HG02870 (cell line): ENCODE measurements around the gene PNCK.

ENCODE experiments used
- ATAC-seq: cut with Tn5 transposase; IDR thresholded peaks from one replicate; pipeline ENCODE4 v1.9.1; 2021; ENCODE audit warnings: mild to moderate bottlenecking, moderate library complexity; ENCODE audit not compliant: unreplicated experiment

Gene PNCK

GRCh38 chrX:153642051-153642654 lies 31.5 kb downstream of the PNCK start:
- ATAC-seq: no peak

GRCh38 chrX:153641627-153642026 lies 32.0 kb downstream of the PNCK start:
- ATAC-seq: no peak

- no peak for ATAC-seq
Observed at GRCh38 chrX:153640736-153641575, 32.7 kb downstream of the PNCK start.

GRCh38 chrX:153640045-153640686 lies 33.4 kb downstream of the PNCK start:
- no peak for ATAC-seq

GRCh38 chrX:153639177-153640044 lies 34.2 kb downstream of the PNCK start:
- no peak for ATAC-seq

GRCh38 chrX:153638436-153639176 lies 35.0 kb downstream of the PNCK start:
- no peak for ATAC-seq

GRCh38 chrX:153638041-153638371 lies 35.6 kb downstream of the PNCK start:
- ATAC-seq: no peak

GRCh38 chrX:153637121-153638040 lies 36.2 kb downstream of the PNCK start:
- no peak for ATAC-seq

DNA sequence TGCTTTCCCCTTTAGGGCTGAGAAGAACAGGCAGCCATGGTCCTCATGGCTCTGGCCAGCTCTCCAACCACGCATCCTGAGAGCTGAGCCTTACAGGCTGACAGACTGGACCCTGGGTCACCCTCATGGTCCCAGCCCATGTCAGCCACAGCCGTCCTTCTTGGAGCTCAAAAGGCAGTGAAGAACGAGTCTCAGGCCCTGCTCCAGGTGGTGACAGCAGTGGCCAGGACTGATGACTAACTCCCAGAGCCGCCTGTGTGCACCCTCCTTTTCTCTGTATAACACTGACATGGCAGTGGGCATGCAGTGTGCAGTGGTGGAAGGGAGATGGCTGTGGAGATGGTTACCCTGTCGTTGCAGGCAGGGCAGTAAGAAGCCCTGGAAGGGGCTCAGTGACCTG lies 36.9 kb downstream of the PNCK start:
- ATAC-seq: no peak

GRCh38 chrX:153635788-153636668 lies 37.6 kb downstream of the PNCK start:
- no peak for ATAC-seq

- ATAC-seq: no peak
Observed at GRCh38 chrX:153635388-153635787, 38.2 kb downstream of the PNCK start.

DNA sequence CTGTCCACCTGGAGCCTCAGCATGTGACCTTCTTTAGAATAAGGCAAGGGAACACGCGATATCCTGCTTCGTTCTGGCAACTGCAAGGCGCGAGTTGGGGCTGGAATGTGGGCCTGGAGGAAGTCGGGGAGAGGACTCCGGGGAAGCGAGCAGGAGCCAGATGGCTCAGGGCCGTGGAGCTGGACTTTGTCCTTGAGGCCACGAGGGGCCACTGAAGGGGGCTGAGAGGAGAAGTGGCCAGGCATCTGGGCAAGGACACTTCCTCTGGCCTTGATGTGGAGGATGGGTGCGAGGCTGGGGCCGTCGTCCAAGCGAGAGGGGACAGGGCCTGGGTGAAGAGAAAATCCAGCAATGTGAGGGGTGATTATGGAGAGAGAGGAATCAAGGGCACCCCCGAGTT lies 38.8 kb downstream of the PNCK start:
- ATAC-seq: no peak

DNA sequence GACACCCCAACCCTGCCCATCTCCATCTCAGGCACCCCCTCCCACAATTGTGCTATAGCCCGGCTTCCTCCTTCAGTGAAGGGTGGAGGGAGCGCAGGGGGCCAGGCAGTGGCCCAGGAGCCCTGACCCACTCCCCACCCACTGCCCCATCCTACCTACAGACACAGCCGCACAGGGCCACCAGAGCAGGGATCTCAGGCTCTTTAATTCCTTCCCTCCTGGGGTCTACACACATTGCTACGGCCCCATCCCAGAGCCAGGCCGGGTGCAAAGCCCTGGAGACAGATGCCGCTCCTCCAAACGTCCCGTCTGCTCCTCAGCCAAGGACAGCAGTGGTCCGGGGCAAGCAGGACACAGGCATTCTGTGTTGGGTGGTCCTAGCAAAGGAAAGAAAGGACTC lies 39.4 kb downstream of the PNCK start:
- ATAC-seq: no peak

- ATAC-seq: no peak
Observed at GRCh38 chrX:153633607-153634180, 39.9 kb downstream of the PNCK start.

- no peak for ATAC-seq
Observed at GRCh38 chrX:153633048-153633447, 40.6 kb downstream of the PNCK start.

DNA sequence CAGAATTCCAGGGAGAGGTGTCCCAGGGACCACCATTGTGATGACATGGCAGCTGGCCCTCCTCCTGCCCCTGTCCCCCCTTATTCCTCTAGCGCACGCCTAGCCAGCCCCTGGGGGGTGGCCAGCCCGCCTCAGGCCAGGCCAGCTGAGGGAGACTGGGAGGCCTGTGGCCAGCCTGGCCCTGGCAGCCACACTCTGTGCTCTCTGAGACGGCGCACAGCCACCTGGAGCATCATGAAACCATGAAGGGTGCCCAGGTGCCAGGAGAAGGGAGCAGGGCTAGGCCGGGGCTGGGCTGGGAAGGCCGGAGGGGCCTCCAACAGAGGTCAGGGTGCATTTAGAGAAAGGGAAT lies 41.0 kb downstream of the PNCK start:
- no peak for ATAC-seq

- ATAC-seq: no peak
Observed at GRCh38 chrX:153631907-153632594, 41.6 kb downstream of the PNCK start.

DNA sequence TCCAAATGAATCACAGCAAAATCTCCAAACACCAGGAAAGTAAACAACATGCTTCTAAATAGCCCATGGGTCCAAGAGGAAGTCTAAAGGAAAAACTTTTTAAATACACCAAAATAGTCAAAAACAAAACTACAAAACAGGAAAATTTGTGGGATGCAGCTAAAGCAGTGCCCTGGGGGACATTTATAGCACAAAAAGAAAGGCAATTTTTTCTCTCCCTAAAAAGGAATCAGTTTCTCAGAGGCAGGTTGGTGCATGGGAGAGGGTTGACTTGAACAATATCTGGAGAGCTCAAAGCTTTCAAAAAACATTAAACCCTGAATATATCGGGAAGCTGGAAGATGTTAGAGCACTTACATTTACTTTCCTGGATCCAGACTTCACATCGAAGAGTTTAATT lies 42.3 kb downstream of the PNCK start:
- no peak for ATAC-seq
